ENCODE measurements around the gene UBXN6. TPM values are rescaled to one million over a fixed set of nuclear protein-coding genes. Genes with fewer than 3 reads are reported as not detected.

The UBXN6 gene
- total RNA-seq, 4 donors from 2014 or later, result 72.2 to 314 (median 132) TPM

- H3K9me3 ChIP-seq, result no peaks in the 10 kb centered on the region
- no peak for TF ChIP-seq CTCF (IDR thresholded peaks at IDR 0.05)
- no peak for TF ChIP-seq POLR2A (IDR thresholded peaks at IDR 0.05)
- no peak for TF ChIP-seq EP300 (IDR thresholded peaks at IDR 0.05; ENCODE audit: low read depth)
- TF ChIP-seq POLR2AphosphoS5 (IDR thresholded peaks at IDR 0.05), result no peak
- intact Hi-C loops (cut with DNase I; ENCODE audit: low total_unique reads), result no loop called here
- 87 to 100% methylated on average over 1 to 9 of the region's 9 CpGs for WGBS, 2 donors (ENCODE audit: low coverage in 1 of 2)
- no peak for DNase-seq
- peaks cover 0 to 3% (median 0%) of the 10 kb centered on the region in 4 donors for H3K4me1 ChIP-seq
- H3K36me3 ChIP-seq, result no peaks in the 10 kb centered on the region
- H3K4me3 ChIP-seq, result no peak overlapping the region
- in situ Hi-C loops (cut with MboI; ENCODE audit: low pct_ligation_motif_present in 1 of 4, low pct_unique_long_range_greater_than_20kb in 1 of 4, low sequenced_read_pairs in 3 of 4), result no loop called here
- H3K27ac ChIP-seq, result no peak overlapping the region
- no peaks in the 10 kb centered on the region for H3K27me3 ChIP-seq
Observed at GRCh38 chr19:4416268-4416667, 41.3 kb downstream of the UBXN6 start.

- Histone ChIP-seq H3K4me1 (peaks cover 0 to 3% (median 0%) of the 10 kb centered on the region in 4 donors), H3K36me3 (no peaks in the 10 kb centered on the region), H3K27ac (no peak overlapping the region), H3K9me3 (no peaks in the 10 kb centered on the region), H3K27me3 (no peaks in the 10 kb centered on the region), H3K4me3 (no peak overlapping the region)
- intact Hi-C loops (cut with DNase I; ENCODE audit: low total_unique reads) (no loop called here), in situ Hi-C loops (cut with MboI; ENCODE audit: low pct_ligation_motif_present in 1 of 4, low pct_unique_long_range_greater_than_20kb in 1 of 4, low sequenced_read_pairs in 3 of 4) (no loop called here)
- no peak for TF ChIP-seq CTCF (IDR thresholded peaks at IDR 0.05)
- TF ChIP-seq POLR2AphosphoS5 (IDR thresholded peaks at IDR 0.05), result no peak
- TF ChIP-seq POLR2A (IDR thresholded peaks at IDR 0.05), result no peak
- TF ChIP-seq EP300 (IDR thresholded peaks at IDR 0.05; ENCODE audit: low read depth), result no peak
- DNase-seq, result no peak
- 71% methylated on average over 10 of the region's 10 CpGs; no CpG with 5 or more reads in 1 of the 2 donors for WGBS, 2 donors (ENCODE audit: low coverage in 1 of 2)
Observed at GRCh38 chr19:4415352-4415751, 42.2 kb downstream of the UBXN6 start.

DNA sequence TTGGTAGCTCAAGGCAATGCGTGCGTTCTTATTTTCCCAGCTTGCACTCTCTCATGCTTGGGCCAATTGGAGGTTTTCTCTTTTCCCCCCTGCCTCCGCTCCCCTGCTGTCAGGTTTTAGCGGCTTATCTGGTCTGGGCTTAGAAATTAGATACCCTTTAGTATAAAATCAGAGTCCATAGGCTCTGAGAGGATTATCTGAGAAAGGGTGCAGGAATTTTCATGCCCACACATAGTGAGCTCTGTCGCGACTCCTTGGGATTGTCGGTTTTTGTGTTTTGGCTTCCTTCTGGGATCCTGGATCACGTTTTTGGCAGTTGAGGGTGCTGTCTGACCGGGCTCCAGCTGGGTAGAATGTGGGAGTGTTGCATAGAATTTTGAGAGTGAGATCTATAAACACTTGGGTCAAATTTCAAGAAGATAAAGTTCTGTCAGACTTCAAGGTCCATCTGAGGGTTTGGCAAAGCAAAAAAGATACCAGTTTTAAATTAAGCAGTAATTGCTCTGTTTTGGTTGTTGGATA lies 42.7 kb downstream of the UBXN6 start:
- Histone ChIP-seq H3K27ac (no peak overlapping the region), H3K27me3 (no peaks in the 10 kb centered on the region), H3K4me3 (no peak overlapping the region), H3K4me1 (peaks cover 0 to 3% (median 0%) of the 10 kb centered on the region in 4 donors), H3K36me3 (no peaks in the 10 kb centered on the region), H3K9me3 (no peaks in the 10 kb centered on the region)
- WGBS, 2 donors (ENCODE audit: low coverage in 1 of 2), result 76 to 100% methylated on average over 3 to 9 of the region's 9 CpGs
- intact Hi-C loops (cut with DNase I; ENCODE audit: low total_unique reads) (no loop called here), in situ Hi-C loops (cut with MboI; ENCODE audit: low pct_ligation_motif_present in 1 of 4, low pct_unique_long_range_greater_than_20kb in 1 of 4, low sequenced_read_pairs in 3 of 4) (no loop called here)
- no peak for TF ChIP-seq POLR2AphosphoS5 (IDR thresholded peaks at IDR 0.05)
- no peak for TF ChIP-seq POLR2A (IDR thresholded peaks at IDR 0.05)
- TF ChIP-seq CTCF (IDR thresholded peaks at IDR 0.05), result no peak
- DNase-seq, result no peak

- DNase-seq, result no peak
- H3K27ac ChIP-seq, result no peak overlapping the region
- H3K9me3 ChIP-seq, result no peaks in the 10 kb centered on the region
- no peaks in the 10 kb centered on the region for H3K27me3 ChIP-seq
- TF ChIP-seq EP300 (IDR thresholded peaks at IDR 0.05; ENCODE audit: low read depth) (no peak), POLR2AphosphoS5 (IDR thresholded peaks at IDR 0.05) (no peak), CTCF (IDR thresholded peaks at IDR 0.05) (no peak), POLR2A (IDR thresholded peaks at IDR 0.05) (no peak)
- no peak overlapping the region for H3K4me3 ChIP-seq
- in situ Hi-C loops (cut with MboI; ENCODE audit: low pct_ligation_motif_present in 1 of 4, low pct_unique_long_range_greater_than_20kb in 1 of 4, low sequenced_read_pairs in 3 of 4), result no loop called here
- WGBS, 2 donors (ENCODE audit: low coverage in 1 of 2), result 91 to 98% methylated on average over 6 to 7 of the region's 7 CpGs
- H3K4me1 ChIP-seq, result peaks cover 0 to 3% (median 0%) of the 10 kb centered on the region in 4 donors
- H3K36me3 ChIP-seq, result no peaks in the 10 kb centered on the region
- intact Hi-C loops (cut with DNase I; ENCODE audit: low total_unique reads), result no loop called here
Observed at GRCh38 chr19:4414144-4414799, 43.3 kb downstream of the UBXN6 start.
